HG02610 (cell line): Measurements from ENCODE around the gene RSBN1.
A peak's percentile ranks its signal among the peaks of the same experiment; 100 is the strongest.
"Not testable (repeated sequence)": the region's sequence is repeated elsewhere in the genome, so short reads cannot be mapped to it uniquely, and the experiment has no call there.

Source experiments
- ATAC-seq: cut with Tn5 transposase; IDR thresholded peaks from one replicate; pipeline ENCODE4 v1.9.1; 2021; ENCODE audit warnings: mild to moderate bottlenecking, moderate library complexity; ENCODE audit not compliant: unreplicated experiment

Gene RSBN1

GRCh38 chr1:113811888-113812660, at the start of gene RSBN1:
RSBN1 (minus strand) TSS chr1:113812476; CDS start chr1:113812412, 64 bp downstream.
- ATAC-seq: peak; percentile 95

- no peak for ATAC-seq
These were observed 49.4 kb upstream of the RSBN1 start for GRCh38 chr1:113861641-113862040.

GRCh38 chr1:113860891-113861290, 48.6 kb upstream of the RSBN1 start:
- no peak for ATAC-seq

- ATAC-seq: peak; percentile 89
These were observed 47.4 kb upstream of the RSBN1 start for GRCh38 chr1:113859478-113860175.

- ATAC-seq: no peak
These were observed 46.7 kb upstream of the RSBN1 start for GRCh38 chr1:113858982-113859381.

- ATAC-seq: no peak
These were observed 46.1 kb upstream of the RSBN1 start for GRCh38 chr1:113858418-113858817.

GRCh38 chr1:113857776-113858175, 45.5 kb upstream of the RSBN1 start:
- no peak for ATAC-seq

- no peak for ATAC-seq
These were observed 44.1 kb upstream of the RSBN1 start for GRCh38 chr1:113856401-113856790.

GRCh38 chr1:113855630-113856400, 43.5 kb upstream of the RSBN1 start:
- ATAC-seq: no peak

- ATAC-seq: no peak
These were observed 42.0 kb upstream of the RSBN1 start for GRCh38 chr1:113854234-113854633.

- ATAC-seq: not testable (repeated sequence)
These were observed 40.4 kb upstream of the RSBN1 start for GRCh38 chr1:113852694-113853093.

GRCh38 chr1:113850127-113850796, 38.0 kb upstream of the RSBN1 start:
- no peak for ATAC-seq

- ATAC-seq: no peak
These were observed 36.8 kb upstream of the RSBN1 start for GRCh38 chr1:113849072-113849471.

GRCh38 chr1:113846391-113847035, 34.2 kb upstream of the RSBN1 start:
- ATAC-seq: no peak

GRCh38 chr1:113836534-113836933, 24.3 kb upstream of the RSBN1 start:
- no peak for ATAC-seq

GRCh38 chr1:113835686-113836290, 23.5 kb upstream of the RSBN1 start:
- ATAC-seq: no peak

- no peak for ATAC-seq
These were observed 22.4 kb upstream of the RSBN1 start for GRCh38 chr1:113834716-113835115.

- no peak for ATAC-seq
These were observed 17.8 kb upstream of the RSBN1 start for GRCh38 chr1:113830039-113830438.

- ATAC-seq: no peak
These were observed 9.6 kb upstream of the RSBN1 start for GRCh38 chr1:113821916-113822315.

- no peak for ATAC-seq
These were observed 6.3 kb upstream of the RSBN1 start for GRCh38 chr1:113818578-113818977.
